Suprapubic skin (tissue), 4 donors: ENCODE measurements around the gene CES2.

Experiments
- EP300 ChIP-seq: sonication (generic); formaldehyde crosslinking; IDR thresholded peaks from one replicate; pipeline ENCODE4 v1.6.1; 2017; ENCODE audit warnings: antibody characterized with exemption
- POLR2A ChIP-seq, 2 donors: fragments of 450-650 bp; IDR thresholded peaks; one replicate each; pipeline ENCODE4 v1.6.1; 2017; ENCODE audit warnings: antibody characterized with exemption in 2 of 2, mild to moderate bottlenecking in 2 of 2, moderate library complexity in 2 of 2
- POLR2AphosphoS5 ChIP-seq, 3 donors: sonication (generic); formaldehyde crosslinking; IDR thresholded peaks; one replicate each; pipeline ENCODE4 v1.6.1; 2017; ENCODE audit warnings: antibody characterized with exemption in 3 of 3
- TF ChIP-seq, protein P1 (sequence below), 2 donors: fragments of 200-600 bp in 1 of 2; fragments of 450-650 bp in 1 of 2; sonication (generic) in 1 of 2; IDR thresholded peaks; one replicate each; pipeline ENCODE4 v1.5.1; 2016 to 2019; ENCODE audit warnings: antibody characterized with exemption in 2 of 2, mild to moderate bottlenecking in 1 of 2, moderate library complexity in 1 of 2

DNA sequence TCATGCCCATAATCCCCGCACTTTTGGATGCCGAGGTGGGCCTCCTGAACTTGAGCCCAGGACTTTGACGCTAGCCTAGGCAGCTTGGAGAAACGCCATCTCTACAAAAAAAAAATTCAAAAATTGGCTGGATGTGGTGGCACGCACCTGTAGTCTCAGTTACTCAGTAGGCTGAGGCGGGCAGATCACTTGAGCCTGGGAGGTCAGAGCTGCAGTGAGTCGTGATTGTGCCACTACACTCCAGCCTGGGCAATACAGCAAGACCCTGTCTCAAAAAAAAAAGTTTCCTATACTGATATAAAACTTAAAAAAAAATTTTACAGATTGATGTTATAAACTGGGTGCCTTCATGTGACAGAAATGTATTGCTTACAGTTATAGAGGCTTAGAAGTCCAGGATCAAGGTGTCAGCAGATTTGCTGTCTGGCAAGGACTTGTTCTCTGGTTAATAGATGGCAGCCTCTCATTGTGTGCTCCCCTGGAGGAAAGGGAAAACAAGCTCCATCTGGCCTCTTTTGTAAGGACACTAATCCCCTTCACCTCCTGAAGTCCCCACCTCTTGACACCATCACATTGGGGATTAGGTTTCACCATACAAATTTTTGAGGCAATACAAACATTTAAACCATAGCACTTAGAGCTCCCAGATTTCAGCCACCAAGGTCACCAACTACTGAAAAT, 17.3 kb downstream of the CES2 start:
- TF ChIP-seq, protein P1, sequence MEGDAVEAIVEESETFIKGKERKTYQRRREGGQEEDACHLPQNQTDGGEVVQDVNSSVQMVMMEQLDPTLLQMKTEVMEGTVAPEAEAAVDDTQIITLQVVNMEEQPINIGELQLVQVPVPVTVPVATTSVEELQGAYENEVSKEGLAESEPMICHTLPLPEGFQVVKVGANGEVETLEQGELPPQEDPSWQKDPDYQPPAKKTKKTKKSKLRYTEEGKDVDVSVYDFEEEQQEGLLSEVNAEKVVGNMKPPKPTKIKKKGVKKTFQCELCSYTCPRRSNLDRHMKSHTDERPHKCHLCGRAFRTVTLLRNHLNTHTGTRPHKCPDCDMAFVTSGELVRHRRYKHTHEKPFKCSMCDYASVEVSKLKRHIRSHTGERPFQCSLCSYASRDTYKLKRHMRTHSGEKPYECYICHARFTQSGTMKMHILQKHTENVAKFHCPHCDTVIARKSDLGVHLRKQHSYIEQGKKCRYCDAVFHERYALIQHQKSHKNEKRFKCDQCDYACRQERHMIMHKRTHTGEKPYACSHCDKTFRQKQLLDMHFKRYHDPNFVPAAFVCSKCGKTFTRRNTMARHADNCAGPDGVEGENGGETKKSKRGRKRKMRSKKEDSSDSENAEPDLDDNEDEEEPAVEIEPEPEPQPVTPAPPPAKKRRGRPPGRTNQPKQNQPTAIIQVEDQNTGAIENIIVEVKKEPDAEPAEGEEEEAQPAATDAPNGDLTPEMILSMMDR (IDR thresholded peaks at IDR 0.05) = no peak
- TF ChIP-seq POLR2AphosphoS5 (IDR thresholded peaks at IDR 0.05) = no peak
- no peak for TF ChIP-seq POLR2A (IDR thresholded peaks at IDR 0.05)
- no peak for TF ChIP-seq EP300
